ENCODE results near the gene PLEKHD1. TPM values are rescaled to one million over a fixed set of nuclear protein-coding genes. Genes with fewer than 3 reads are reported as not detected.
A peak's percentile ranks its signal among the peaks of the same experiment; 100 is the strongest.
"Not testable (repeated sequence)": the region's sequence is repeated elsewhere in the genome, so short reads cannot be mapped to it uniquely, and the experiment has no call there.

The PLEKHD1 gene
- total RNA-seq, 1 experiment from 2014 or later, result 0.65 TPM

- ChIA-PET CTCF (no interaction called here), POLR2A (ENCODE audit: unreplicated experiment) (interaction anchor here (0.6 kb wide), 1 partner anchor 178 kb away, joined by 3 read pairs; no protein-coding TSS in a partner anchor)
- peaks cover 24% of the 10 kb centered on the region; the same call in 1 of the 2 replicates for H3F3A ChIP-seq (ENCODE audit: insufficient read depth, low read depth)
- no peak for TF ChIP-seq CTCF (conservative IDR thresholded peaks at IDR 0.05)
- no peak for TF ChIP-seq EZH2 (IDR thresholded peaks at IDR 0.05; ENCODE audit: low read depth)
- BruUV-seq (replicated peaks), result no TSS peak
- H3K9me3 ChIP-seq (ENCODE audit: insufficient read depth, low read depth), result no peaks in the 10 kb centered on the region
- H2AFZ ChIP-seq, result no peak overlapping the region
- H3K4me2 ChIP-seq, result peak overlapping the region; percentile 74
- H3K79me2 ChIP-seq (ENCODE audit: low read depth), result no peaks in the 10 kb centered on the region
- H3K9me2 ChIP-seq (ENCODE audit: insufficient read depth), result no peaks in the 10 kb centered on the region
- intact Hi-C loops (cut with micrococcal nuclease; ENCODE audit: unreplicated experiment), result loop anchor here (5.0 kb wide), 1 partner anchor 98 kb away; the partner anchor contains the start of gene CCDC177
- H4K20me1 ChIP-seq (ENCODE audit: insufficient read depth), result no peaks in the 10 kb centered on the region; the same call in 1 of the 2 replicates
- no peak for DNase-seq
- peaks cover 22% of the 10 kb centered on the region for H3K4me1 ChIP-seq (replicated peaks; ENCODE audit: insufficient read depth)
- no peaks in the 10 kb centered on the region for H3K27me3 ChIP-seq (ENCODE audit: insufficient read depth, low read depth)
- peak overlapping the region; percentile 27; the same call in 1 of the 2 replicates for H3K4me3 ChIP-seq
- H3K27ac ChIP-seq, result peak overlapping the region; percentile 46
- H3K36me3 ChIP-seq (ENCODE audit: low read depth), result no peaks in the 10 kb centered on the region
Measured at GRCh38 chr14:69473946-69474345, 10.6 kb upstream of the PLEKHD1 start.

DNA sequence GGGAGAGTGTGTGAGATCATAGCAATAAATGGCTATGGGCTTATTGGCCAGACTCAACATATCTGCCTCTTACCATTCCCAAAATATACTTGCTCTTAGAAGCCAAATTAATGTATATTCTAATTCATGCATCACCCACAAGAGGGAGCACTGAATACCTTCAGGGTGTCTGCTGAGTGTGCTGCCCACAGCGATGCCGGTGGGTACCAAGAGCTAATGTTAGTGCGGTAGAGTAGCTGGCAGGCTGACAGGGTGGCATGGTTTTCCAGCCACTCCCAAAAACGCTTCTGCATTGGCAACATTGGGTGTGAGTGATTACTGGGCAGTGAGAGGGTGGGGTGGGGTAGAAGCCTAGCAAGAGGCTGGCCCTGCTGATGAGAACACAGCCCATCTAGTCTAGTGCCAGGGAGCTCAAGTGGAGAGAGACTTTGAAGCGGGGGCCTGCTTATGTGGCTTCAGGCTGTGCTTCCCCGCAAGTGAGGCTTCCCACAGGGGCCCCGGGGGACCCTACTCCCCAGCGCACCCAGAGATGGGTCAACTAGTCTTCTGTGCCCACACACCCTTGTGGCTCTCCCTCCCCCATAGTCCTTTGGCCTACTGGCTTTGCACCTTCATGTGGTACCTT lies 9.2 kb upstream of the PLEKHD1 start:
- no peaks in the 10 kb centered on the region for H3K27me3 ChIP-seq (ENCODE audit: insufficient read depth, low read depth)
- H2AFZ ChIP-seq, result no peak overlapping the region
- POLR2A ChIA-PET (ENCODE audit: unreplicated experiment), result no interaction called here
- BruUV-seq (replicated peaks), result no TSS peak
- H3K4me2 ChIP-seq, result no peak overlapping the region
- DNase-seq, result no peak
- peaks cover 22% of the 10 kb centered on the region for H3K4me1 ChIP-seq (replicated peaks; ENCODE audit: insufficient read depth)
- H3K27ac ChIP-seq, result no peak overlapping the region
- H4K20me1 ChIP-seq (ENCODE audit: insufficient read depth), result no peaks in the 10 kb centered on the region; the same call in 1 of the 2 replicates
- H3K79me2 ChIP-seq (ENCODE audit: low read depth), result no peaks in the 10 kb centered on the region
- no peaks in the 10 kb centered on the region for H3K9me3 ChIP-seq (ENCODE audit: insufficient read depth, low read depth)
- no peaks in the 10 kb centered on the region for H3K36me3 ChIP-seq (ENCODE audit: low read depth)
- TF ChIP-seq CTCF (conservative IDR thresholded peaks at IDR 0.05), result peak; percentile 64
- TF ChIP-seq EZH2 (IDR thresholded peaks at IDR 0.05; ENCODE audit: low read depth), result no peak
- H3K4me3 ChIP-seq, result no peak overlapping the region
- peaks cover 24% of the 10 kb centered on the region; the same call in 1 of the 2 replicates for H3F3A ChIP-seq (ENCODE audit: insufficient read depth, low read depth)
- no peaks in the 10 kb centered on the region for H3K9me2 ChIP-seq (ENCODE audit: insufficient read depth)
- CTCF ChIA-PET, result interaction anchor here (0.8 kb wide), 1 partner anchor 19 kb away, joined by 3 read pairs; no protein-coding TSS in a partner anchor
- intact Hi-C loops (cut with micrococcal nuclease; ENCODE audit: unreplicated experiment), result no loop called here

DNA sequence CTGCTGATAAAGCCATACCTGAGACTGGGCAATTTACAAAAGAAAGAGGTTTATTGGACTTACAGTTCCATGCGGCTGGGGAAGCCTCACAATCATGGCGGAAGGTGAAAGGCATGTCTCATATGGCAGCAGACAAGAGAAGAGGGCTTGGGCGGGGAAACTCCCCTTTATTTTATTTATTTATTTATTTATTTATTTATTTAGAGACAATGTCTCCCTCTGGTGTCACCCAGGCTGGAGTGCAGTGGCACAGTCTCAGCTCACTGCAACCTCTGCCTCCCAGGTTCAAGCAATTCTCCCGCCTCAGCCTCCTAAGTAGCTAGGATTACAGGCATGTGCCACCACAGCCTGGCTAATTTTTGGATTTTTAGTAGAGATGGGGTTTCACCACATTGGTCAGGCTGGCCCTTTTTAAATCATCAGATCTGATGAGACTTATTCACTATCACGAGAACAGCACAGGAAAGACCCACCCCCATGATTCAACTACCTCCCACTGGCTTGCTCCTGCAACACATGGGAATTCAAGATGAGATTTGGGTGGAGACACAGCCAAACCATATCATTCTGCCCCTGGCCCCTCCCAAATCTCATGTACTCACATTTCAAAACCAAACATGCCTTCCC lies 7.6 kb upstream of the PLEKHD1 start:
- H4K20me1 ChIP-seq (ENCODE audit: insufficient read depth); CTCF ChIA-PET; H3K36me3 ChIP-seq (ENCODE audit: low read depth); H3K4me3 ChIP-seq; intact Hi-C loops (cut with micrococcal nuclease; ENCODE audit: unreplicated experiment); DNase-seq; H3K79me2 ChIP-seq (ENCODE audit: low read depth); BruUV-seq (replicated peaks); H3K27me3 ChIP-seq (ENCODE audit: insufficient read depth, low read depth); H2AFZ ChIP-seq; H3K27ac ChIP-seq; H3K9me2 ChIP-seq (ENCODE audit: insufficient read depth); H3K4me2 ChIP-seq; H3K9me3 ChIP-seq (ENCODE audit: insufficient read depth, low read depth): not testable (repeated sequence)
- peaks cover 23% of the 10 kb centered on the region; the same call in 1 of the 2 replicates for H3F3A ChIP-seq (ENCODE audit: insufficient read depth, low read depth)
- POLR2A ChIA-PET (ENCODE audit: unreplicated experiment), result interaction anchor here (0.7 kb wide), 1 partner anchor 684 kb away, joined by 15 read pairs; the partner anchor contains the start of gene ZFP36L1
- TF ChIP-seq CTCF (conservative IDR thresholded peaks at IDR 0.05), result peak; percentile 37
- peaks cover 22% of the 10 kb centered on the region for H3K4me1 ChIP-seq (replicated peaks; ENCODE audit: insufficient read depth)

GRCh38 chr14:69478055-69478454 lies 6.5 kb upstream of the PLEKHD1 start:
- H3K4me3 ChIP-seq; H3K4me2 ChIP-seq; BruUV-seq (replicated peaks); H2AFZ ChIP-seq; POLR2A ChIA-PET (ENCODE audit: unreplicated experiment); intact Hi-C loops (cut with micrococcal nuclease; ENCODE audit: unreplicated experiment); CTCF ChIA-PET; H3K9me2 ChIP-seq (ENCODE audit: insufficient read depth); DNase-seq; H3K79me2 ChIP-seq (ENCODE audit: low read depth); H4K20me1 ChIP-seq (ENCODE audit: insufficient read depth); H3K27ac ChIP-seq; H3K27me3 ChIP-seq (ENCODE audit: insufficient read depth, low read depth); H3K36me3 ChIP-seq (ENCODE audit: low read depth); H3K9me3 ChIP-seq (ENCODE audit: insufficient read depth, low read depth): not testable (repeated sequence)
- Histone ChIP-seq H3F3A (ENCODE audit: insufficient read depth, low read depth) (peaks cover 12% of the 10 kb centered on the region; the same call in 1 of the 2 replicates), H3K4me1 (replicated peaks; ENCODE audit: insufficient read depth) (peaks cover 15% of the 10 kb centered on the region)

Measured in PC-9 (cell line).